Measurements from ENCODE around the gene HSP90AB1. TPM values are rescaled to one million over a fixed set of nuclear protein-coding genes. Genes with fewer than 3 reads are reported as not detected.

The HSP90AB1 gene
- polyA plus RNA-seq, 3 donors from 2014 or later = 185 to 309 (median 280) TPM

DNA sequence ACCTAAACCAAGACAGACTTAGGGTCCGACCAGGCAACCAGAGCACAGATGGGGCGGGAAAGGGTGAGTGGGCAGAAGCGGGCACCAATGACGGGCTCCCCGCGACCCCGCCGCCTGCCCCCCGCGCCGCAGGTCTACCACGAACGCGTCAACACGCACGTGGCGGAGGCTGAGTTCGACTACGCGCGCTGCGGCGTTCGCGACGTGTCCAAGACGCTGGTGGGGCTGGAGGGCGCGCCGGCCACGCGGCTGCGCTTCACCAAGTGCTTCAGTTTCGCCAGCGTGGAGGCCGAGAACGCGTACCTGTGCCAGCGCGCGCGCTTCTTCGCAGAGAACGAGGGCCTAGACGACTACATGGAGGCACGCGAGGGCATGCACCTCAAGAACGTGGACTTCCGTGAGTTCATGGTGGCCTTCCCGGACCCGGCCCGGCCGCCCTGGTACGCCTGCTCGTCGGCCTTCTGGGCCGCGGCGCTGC is 28.4 kb downstream of the HSP90AB1 start:
- DNase-seq = no peak
- Mint-ChIP-seq H3K4me3 (no peak overlapping the region), H3K36me3 (peaks cover 0 to 4% (median 0%) of the 10 kb centered on the region in 3 donors), H3K27ac (no peak overlapping the region), H3K9me3 (no peaks in the 10 kb centered on the region), H3K27me3 (ENCODE audit: low read depth in 3 of 3) (peaks cover 22 to 46% (median 25%) of the 10 kb centered on the region in 3 donors), H3K4me1 (peaks cover 5 to 13% of the 10 kb centered on the region in 2 donors)

DNA sequence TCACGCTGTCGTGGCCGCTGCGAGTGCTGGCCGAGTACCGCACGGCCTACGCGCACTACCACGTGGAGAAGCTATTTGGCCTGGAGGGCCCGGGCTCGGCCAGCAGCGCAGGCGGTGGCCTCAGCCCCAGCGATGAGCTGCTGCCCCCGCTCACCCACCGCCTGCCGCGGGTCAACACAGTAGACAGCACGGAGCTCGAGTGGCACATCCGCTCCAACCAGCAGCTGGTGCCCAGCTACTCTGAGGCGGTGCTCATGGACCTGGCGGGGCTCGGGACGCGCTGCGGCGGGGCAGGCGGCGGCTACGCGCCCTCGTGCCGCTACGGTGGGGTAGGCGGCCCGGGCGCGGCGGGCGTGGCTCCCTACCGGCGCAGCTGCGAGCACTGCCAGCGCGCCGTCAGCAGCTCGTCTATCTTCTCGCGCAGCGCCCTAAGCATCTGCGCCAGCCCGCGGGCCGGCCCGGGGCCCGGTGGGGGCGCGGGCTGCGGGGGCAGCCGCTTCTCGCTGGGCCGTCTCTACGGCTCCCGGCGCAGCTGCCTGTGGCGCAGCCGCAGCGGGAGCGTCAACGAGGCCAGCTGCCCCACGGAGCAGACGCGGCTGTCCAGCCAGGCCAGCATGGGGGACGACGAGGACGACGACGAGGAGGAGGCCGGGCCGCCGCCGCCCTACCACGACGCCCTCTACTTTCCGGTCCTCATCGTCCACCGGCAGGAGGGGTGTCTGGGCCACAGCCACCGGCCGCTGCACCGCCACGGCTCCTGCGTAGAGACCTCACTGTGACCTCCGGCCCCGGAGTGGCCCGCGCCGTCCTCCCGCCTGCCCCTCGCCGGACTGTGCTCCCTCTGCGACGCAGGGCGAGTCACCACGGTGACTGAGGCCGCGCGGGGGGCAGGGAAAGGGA is 29.1 kb downstream of the HSP90AB1 start:
- peaks cover 21 to 49% (median 26%) of the 10 kb centered on the region in 3 donors for H3K27me3 Mint-ChIP-seq (ENCODE audit: low read depth in 3 of 3)
- no peak overlapping the region for H3K27ac Mint-ChIP-seq
- H3K4me3 Mint-ChIP-seq = no peak overlapping the region
- H3K36me3 Mint-ChIP-seq = peaks cover 0 to 4% (median 0%) of the 10 kb centered on the region in 3 donors
- no peaks in the 10 kb centered on the region for H3K9me3 Mint-ChIP-seq
- peaks cover 4 to 12% of the 10 kb centered on the region in 2 donors for H3K4me1 Mint-ChIP-seq
- no peak for DNase-seq

DNA sequence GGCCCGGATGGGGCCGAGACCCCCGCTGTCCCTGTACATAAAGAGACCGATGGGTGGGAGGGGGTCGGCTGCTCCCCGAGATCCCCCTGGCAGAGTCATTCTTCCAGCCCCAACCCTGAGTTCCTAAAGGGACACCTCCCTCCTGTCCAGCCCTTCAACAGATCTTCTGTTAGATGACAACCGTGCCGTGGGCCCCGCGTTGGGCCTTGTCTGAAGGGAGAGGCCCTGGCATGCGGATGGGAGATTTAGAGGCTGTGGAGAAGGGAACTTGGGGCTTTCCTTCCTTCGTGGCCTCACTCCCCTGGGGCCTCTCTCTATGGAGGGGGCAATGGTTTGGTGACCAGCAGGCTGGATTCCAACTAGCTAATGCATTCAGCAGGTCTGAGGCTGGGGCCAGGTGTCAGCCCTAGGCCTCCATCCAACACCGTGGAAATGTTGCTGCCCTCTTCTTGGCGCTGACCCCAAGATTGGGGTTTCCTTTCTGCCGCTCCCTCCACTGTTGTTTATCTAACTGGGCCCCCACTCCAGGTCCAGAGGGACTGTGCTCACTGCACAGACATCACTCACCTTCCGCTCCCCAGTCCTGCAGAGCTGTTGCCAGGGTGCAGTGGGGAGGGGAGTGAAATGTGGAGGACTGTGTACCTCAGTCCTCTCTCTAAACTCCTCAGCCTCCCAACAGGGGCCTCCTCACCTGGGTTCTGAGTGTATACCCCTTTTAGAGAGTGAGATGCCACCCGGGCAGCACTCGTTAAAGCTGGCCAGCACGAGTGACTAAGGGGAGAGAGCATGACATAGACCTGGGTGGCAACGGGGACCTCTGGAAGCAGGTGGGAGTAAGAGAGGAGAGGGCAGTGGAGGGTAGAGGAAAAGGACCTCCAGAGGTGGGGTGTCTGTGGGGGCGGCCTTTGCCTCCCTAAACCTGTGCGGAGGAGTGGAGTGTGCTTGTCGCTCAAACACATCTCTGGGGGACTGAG is 30.1 kb downstream of the HSP90AB1 start:
- no peak for DNase-seq
- Mint-ChIP-seq H3K4me1 (peaks cover 2 to 6% of the 10 kb centered on the region in 2 donors), H3K36me3 (peaks cover 0 to 4% (median 0%) of the 10 kb centered on the region in 3 donors), H3K27ac (no peak overlapping the region), H3K27me3 (ENCODE audit: low read depth in 3 of 3) (peaks cover 15 to 42% (median 19%) of the 10 kb centered on the region in 3 donors), H3K4me3 (peak overlapping the region in 2 of 5 donors; percentile 8 to 13), H3K9me3 (no peaks in the 10 kb centered on the region)

DNA sequence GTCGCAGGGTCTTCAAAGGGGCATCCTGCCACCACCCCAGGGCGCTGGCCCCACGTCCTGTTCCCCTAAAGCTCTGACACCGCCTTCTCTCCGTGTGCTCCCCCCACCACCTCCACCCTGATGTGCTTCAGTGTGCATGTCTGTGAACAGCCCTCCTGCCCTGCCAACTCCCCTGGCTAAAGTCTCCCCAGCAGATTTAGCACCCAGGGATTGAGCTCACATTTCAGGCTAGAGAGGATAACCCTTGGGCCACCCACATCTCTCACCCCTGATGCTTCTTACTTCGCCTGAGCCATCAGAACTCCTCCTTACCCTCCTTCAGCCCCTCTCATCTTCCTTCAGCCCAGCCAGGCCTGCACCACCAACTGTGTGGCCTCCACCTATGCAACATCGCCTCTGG is 30.9 kb downstream of the HSP90AB1 start:
- Mint-ChIP-seq H3K4me3 (no peak overlapping the region), H3K36me3 (peaks cover 0 to 4% (median 0%) of the 10 kb centered on the region in 3 donors), H3K27me3 (ENCODE audit: low read depth in 3 of 3) (peaks cover 10 to 41% (median 18%) of the 10 kb centered on the region in 3 donors)

GRCh38 chr6:44278315-44278714 is 31.4 kb downstream of the HSP90AB1 start:
- Mint-ChIP-seq H3K27me3 (ENCODE audit: low read depth in 3 of 3) (peaks cover 9 to 40% (median 18%) of the 10 kb centered on the region in 3 donors), H3K27ac (no peak overlapping the region), H3K36me3 (peaks cover 0 to 4% (median 0%) of the 10 kb centered on the region in 3 donors), H3K4me3 (no peak overlapping the region), H3K4me1 (peaks cover 2 to 6% of the 10 kb centered on the region in 2 donors), H3K9me3 (no peaks in the 10 kb centered on the region)
- DNase-seq = no peak

More for the DNA sequence above, 30.9 kb downstream of the HSP90AB1 start:
- DNase-seq = no peak
- peaks cover 2 to 6% of the 10 kb centered on the region in 2 donors for H3K4me1 Mint-ChIP-seq
- no peaks in the 10 kb centered on the region for H3K9me3 Mint-ChIP-seq
- H3K27ac Mint-ChIP-seq = no peak overlapping the region

GRCh38 chr6:44278774-44279697 is 32.1 kb downstream of the HSP90AB1 start:
- Mint-ChIP-seq H3K36me3 (peaks cover 0 to 4% (median 0%) of the 10 kb centered on the region in 3 donors), H3K4me1 (peaks cover 2 to 6% of the 10 kb centered on the region in 2 donors), H3K9me3 (no peaks in the 10 kb centered on the region), H3K27me3 (ENCODE audit: low read depth in 3 of 3) (peaks cover 10 to 38% (median 19%) of the 10 kb centered on the region in 3 donors), H3K4me3 (no peak overlapping the region), H3K27ac (no peak overlapping the region)
- DNase-seq = no peak

DNA sequence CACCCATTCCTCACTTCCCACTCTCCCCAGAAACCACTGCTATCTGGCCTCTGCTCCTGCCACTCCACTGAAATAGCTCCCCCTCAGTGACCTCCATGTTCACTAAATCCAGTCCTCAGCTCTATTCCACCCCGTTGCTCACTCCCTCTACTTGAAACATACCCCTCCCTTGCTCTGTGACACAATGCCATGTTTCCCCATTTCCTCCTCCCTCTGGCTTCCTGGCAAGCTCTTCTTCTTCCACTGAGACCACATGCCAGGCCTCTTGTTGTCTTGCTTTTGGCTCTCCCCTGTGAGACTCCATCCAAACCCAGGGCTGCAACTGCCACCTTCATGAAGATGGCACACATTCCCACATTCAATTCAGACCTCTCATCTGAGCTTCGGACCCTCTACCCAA is 37.2 kb downstream of the HSP90AB1 start:
- no peaks in the 10 kb centered on the region for H3K36me3 Mint-ChIP-seq
- H3K4me3 Mint-ChIP-seq = no peak overlapping the region
- no peaks in the 10 kb centered on the region for H3K4me1 Mint-ChIP-seq
- no peak for DNase-seq
- no peaks in the 10 kb centered on the region for H3K9me3 Mint-ChIP-seq
- peaks cover 7 to 35% (median 7%) of the 10 kb centered on the region in 3 donors for H3K27me3 Mint-ChIP-seq (ENCODE audit: low read depth in 3 of 3)
- H3K27ac Mint-ChIP-seq = no peak overlapping the region

DNA sequence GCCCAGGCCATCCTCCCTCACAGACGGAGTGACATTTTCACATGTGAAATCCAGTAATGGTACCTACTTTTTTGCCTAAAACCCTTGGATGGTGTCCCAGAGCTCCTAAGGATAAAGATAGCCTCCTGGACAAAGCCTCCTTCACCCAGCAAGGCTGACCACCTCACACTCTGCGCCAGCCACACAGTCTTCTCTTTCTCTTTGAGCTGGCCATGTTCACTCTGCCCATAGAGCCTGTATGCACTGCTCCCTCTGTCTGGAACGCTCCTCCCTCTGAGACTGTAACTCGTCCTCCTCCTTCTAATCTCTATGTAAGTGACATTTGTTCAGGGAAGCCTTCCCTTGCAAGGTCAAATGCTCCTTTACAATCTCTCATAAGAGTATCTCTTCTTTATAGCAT is 38.0 kb downstream of the HSP90AB1 start:
- no peak overlapping the region for H3K4me3 Mint-ChIP-seq
- peaks cover 3 to 31% (median 5%) of the 10 kb centered on the region in 3 donors for H3K27me3 Mint-ChIP-seq (ENCODE audit: low read depth in 3 of 3)
- no peaks in the 10 kb centered on the region for H3K9me3 Mint-ChIP-seq

GRCh38 chr6:44285552-44286284 is 38.8 kb downstream of the HSP90AB1 start:
- no peak for DNase-seq
- no peaks in the 10 kb centered on the region for H3K4me1 Mint-ChIP-seq
- no peak overlapping the region for H3K27ac Mint-ChIP-seq
- H3K36me3 Mint-ChIP-seq = no peaks in the 10 kb centered on the region
- H3K27me3 Mint-ChIP-seq (ENCODE audit: low read depth in 3 of 3) = peaks cover 3 to 24% (median 5%) of the 10 kb centered on the region in 3 donors
- no peaks in the 10 kb centered on the region for H3K9me3 Mint-ChIP-seq
- no peak overlapping the region for H3K4me3 Mint-ChIP-seq

More for the DNA sequence above, 38.0 kb downstream of the HSP90AB1 start:
- H3K36me3 Mint-ChIP-seq = no peaks in the 10 kb centered on the region
- no peaks in the 10 kb centered on the region for H3K4me1 Mint-ChIP-seq
- H3K27ac Mint-ChIP-seq = no peak overlapping the region
- DNase-seq = no peak

DNA sequence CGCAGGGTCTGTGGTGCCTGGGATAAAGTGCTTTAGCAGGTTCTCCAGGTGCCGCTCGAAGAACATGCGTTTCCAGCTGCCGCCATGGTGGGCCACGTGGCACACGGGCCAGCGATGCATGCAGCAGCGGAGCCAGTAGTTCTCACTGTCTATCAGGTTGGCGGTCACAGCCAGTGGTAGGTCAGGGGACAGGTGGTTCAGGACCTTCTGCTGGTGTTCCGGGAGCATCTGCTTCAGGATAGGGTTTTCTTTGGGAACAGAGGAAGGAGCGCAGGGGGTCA is 39.3 kb downstream of the HSP90AB1 start:
- Mint-ChIP-seq H3K4me3 (no peak overlapping the region), H3K36me3 (no peaks in the 10 kb centered on the region), H3K27ac (no peak overlapping the region), H3K27me3 (ENCODE audit: low read depth in 3 of 3) (peaks cover 2 to 24% (median 5%) of the 10 kb centered on the region in 3 donors), H3K9me3 (no peaks in the 10 kb centered on the region), H3K4me1 (no peaks in the 10 kb centered on the region)
- no peak for DNase-seq

DNA sequence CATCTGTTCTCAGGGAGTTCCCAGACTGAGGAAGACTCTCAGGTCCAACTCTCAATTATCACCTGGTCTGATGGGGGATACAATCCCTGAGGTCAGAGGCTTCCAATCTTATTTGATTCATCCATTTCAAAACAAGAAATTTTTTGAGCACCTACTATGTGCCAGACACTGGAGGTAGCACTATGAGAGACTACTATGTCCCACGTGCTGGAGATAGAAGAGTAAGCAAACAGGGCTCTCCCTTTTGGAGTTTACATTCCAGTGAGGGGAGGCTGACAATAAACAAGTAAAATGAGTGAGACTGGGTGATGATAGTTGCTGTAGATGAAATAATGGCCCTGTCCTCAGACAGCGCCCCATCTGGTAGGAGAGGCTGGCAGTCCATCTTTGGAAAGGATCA is 39.8 kb downstream of the HSP90AB1 start:
- no peak overlapping the region for H3K27ac Mint-ChIP-seq
- no peak for DNase-seq
- no peaks in the 10 kb centered on the region for H3K9me3 Mint-ChIP-seq
- H3K4me3 Mint-ChIP-seq = no peak overlapping the region
- no peaks in the 10 kb centered on the region for H3K4me1 Mint-ChIP-seq
- no peaks in the 10 kb centered on the region for H3K36me3 Mint-ChIP-seq
- peaks cover 2 to 24% (median 5%) of the 10 kb centered on the region in 3 donors for H3K27me3 Mint-ChIP-seq (ENCODE audit: low read depth in 3 of 3)

DNA sequence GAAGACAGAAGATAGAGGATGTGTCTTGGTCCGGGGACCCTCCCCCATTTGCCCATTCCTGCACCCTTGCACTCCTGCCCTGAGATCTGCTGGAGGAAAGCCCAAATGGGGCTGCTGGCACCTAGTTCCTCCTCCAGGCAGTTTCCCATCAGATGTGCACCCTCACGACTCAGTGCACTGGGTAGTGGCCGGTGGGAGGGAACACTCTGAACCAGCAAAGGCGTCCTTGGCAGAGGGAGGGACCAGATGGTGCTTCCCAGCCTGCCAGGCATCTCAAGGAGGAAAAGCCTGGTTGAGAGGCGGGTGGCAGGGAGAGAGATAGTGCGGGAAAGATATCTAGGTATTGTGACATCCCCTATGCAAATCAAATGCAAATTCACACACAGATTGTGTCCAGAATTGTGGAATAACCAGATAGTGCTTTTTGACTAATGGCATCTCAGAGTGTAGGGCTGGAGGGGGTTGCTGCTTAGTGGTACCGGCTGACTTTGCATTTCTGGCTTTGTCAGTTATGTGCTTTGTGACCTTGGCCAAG is 42.9 kb downstream of the HSP90AB1 start:
- peaks cover 0 to 3% (median 0%) of the 10 kb centered on the region in 3 donors for H3K36me3 Mint-ChIP-seq
- H3K9me3 Mint-ChIP-seq = no peaks in the 10 kb centered on the region
- DNase-seq = no peak

More for the DNA sequence above, 42.9 kb downstream of the HSP90AB1 start:
- Mint-ChIP-seq H3K27me3 (ENCODE audit: low read depth in 3 of 3) (peaks cover 6 to 24% (median 15%) of the 10 kb centered on the region in 3 donors), H3K27ac (no peak overlapping the region), H3K4me3 (no peak overlapping the region), H3K4me1 (no peaks in the 10 kb centered on the region)
